Measurements from ENCODE around the gene XRCC4. TPM values are rescaled to one million over a fixed set of nuclear protein-coding genes. Genes with fewer than 3 reads are reported as not detected.

The XRCC4 gene
- total RNA-seq, 1 experiment from 2014 or later = 7.1 TPM

- H3K36me3 Mint-ChIP-seq (ENCODE audit: insufficient read depth, unreplicated experiment) = no peaks in the 10 kb centered on the region
- H3K27ac Mint-ChIP-seq (ENCODE audit: low read depth, unreplicated experiment) = no peak overlapping the region
- ChIA-PET CTCF (no interaction called here), POLR2A (interaction anchor here (0.6 kb wide), 1 partner anchor 16 kb away, joined by 3 read pairs; no protein-coding TSS in a partner anchor)
- no peaks in the 10 kb centered on the region for H3K4me1 Mint-ChIP-seq (ENCODE audit: insufficient read depth, unreplicated experiment)
- DNase-seq (ENCODE audit: unreplicated experiment) = no peak
- no peak for TF ChIP-seq CTCF (IDR thresholded peaks at IDR 0.05; ENCODE audit: unreplicated experiment)
- H3K4me3 Mint-ChIP-seq (ENCODE audit: unreplicated experiment) = no peak overlapping the region
- intact Hi-C loops (cut with micrococcal nuclease) = no loop called here
- no peaks in the 10 kb centered on the region for H3K27me3 Mint-ChIP-seq (ENCODE audit: insufficient read depth, unreplicated experiment)
- H3K9me3 Mint-ChIP-seq (ENCODE audit: unreplicated experiment) = no peaks in the 10 kb centered on the region
- BruUV-seq (replicated peaks) = no TSS peak
Measured at GRCh38 chr5:83362526-83362925, 285.2 kb downstream of the XRCC4 start.

- TF ChIP-seq CTCF (IDR thresholded peaks at IDR 0.05; ENCODE audit: unreplicated experiment) = no peak
- intact Hi-C loops (cut with micrococcal nuclease) = no loop called here
Measured at GRCh38 chr5:83363111-83363885, 286.0 kb downstream of the XRCC4 start.

GRCh38 chr5:83363886-83364275 is 286.5 kb downstream of the XRCC4 start:
- Mint-ChIP-seq H3K27ac (ENCODE audit: low read depth, unreplicated experiment) (no peak overlapping the region), H3K9me3 (ENCODE audit: unreplicated experiment) (no peaks in the 10 kb centered on the region), H3K4me3 (ENCODE audit: unreplicated experiment) (no peak overlapping the region), H3K4me1 (ENCODE audit: insufficient read depth, unreplicated experiment) (peaks cover 9% of the 10 kb centered on the region), H3K27me3 (ENCODE audit: insufficient read depth, unreplicated experiment) (no peaks in the 10 kb centered on the region), H3K36me3 (ENCODE audit: insufficient read depth, unreplicated experiment) (no peaks in the 10 kb centered on the region)
- CTCF ChIA-PET = no interaction called here
- POLR2A ChIA-PET = no interaction called here
- no TSS peak for BruUV-seq (replicated peaks)
- no peak for DNase-seq (ENCODE audit: unreplicated experiment)
- intact Hi-C loops (cut with micrococcal nuclease) = no loop called here
- TF ChIP-seq CTCF (IDR thresholded peaks at IDR 0.05; ENCODE audit: unreplicated experiment) = no peak

More at GRCh38 chr5:83363111-83363885, 286.0 kb downstream of the XRCC4 start:
- DNase-seq (ENCODE audit: unreplicated experiment) = no peak
- ChIA-PET POLR2A (no interaction called here), CTCF (no interaction called here)
- Mint-ChIP-seq H3K4me1 (ENCODE audit: insufficient read depth, unreplicated experiment) (peaks cover 5% of the 10 kb centered on the region), H3K27ac (ENCODE audit: low read depth, unreplicated experiment) (no peak overlapping the region), H3K4me3 (ENCODE audit: unreplicated experiment) (no peak overlapping the region), H3K9me3 (ENCODE audit: unreplicated experiment) (no peaks in the 10 kb centered on the region), H3K36me3 (ENCODE audit: insufficient read depth, unreplicated experiment) (no peaks in the 10 kb centered on the region), H3K27me3 (ENCODE audit: insufficient read depth, unreplicated experiment) (no peaks in the 10 kb centered on the region)
- BruUV-seq (replicated peaks) = no TSS peak

GRCh38 chr5:83364312-83365299 is 287.3 kb downstream of the XRCC4 start:
- Mint-ChIP-seq H3K4me1 (ENCODE audit: insufficient read depth, unreplicated experiment) (peaks cover 9% of the 10 kb centered on the region), H3K4me3 (ENCODE audit: unreplicated experiment) (no peak overlapping the region), H3K9me3 (ENCODE audit: unreplicated experiment) (no peaks in the 10 kb centered on the region), H3K27ac (ENCODE audit: low read depth, unreplicated experiment) (no peak overlapping the region), H3K27me3 (ENCODE audit: insufficient read depth, unreplicated experiment) (no peaks in the 10 kb centered on the region), H3K36me3 (ENCODE audit: insufficient read depth, unreplicated experiment) (no peaks in the 10 kb centered on the region)
- ChIA-PET POLR2A (no interaction called here), CTCF (no interaction called here)
- DNase-seq (ENCODE audit: unreplicated experiment) = no peak
- intact Hi-C loops (cut with micrococcal nuclease) = loop anchor here (5.0 kb wide), 1 partner anchor 108 kb away; the partner anchor contains the start of gene VCAN
- no TSS peak for BruUV-seq (replicated peaks)
- no peak for TF ChIP-seq CTCF (IDR thresholded peaks at IDR 0.05; ENCODE audit: unreplicated experiment)

Measured in MCF 10A (cell line).